Activated T-helper 2 cell treated with anti-CD3 and anti-CD28 coated beads, Interferon-gamma antibody, Interleukin-2, Interleukin-4, amounts not matched to agents 10 μg/mL and 5 μg/mL and 100 μg/mL, durations not matched to agents 14 hours and 24 hours and 36 hours (primary cell): Measurements from ENCODE around the gene DSC1. TPM values are rescaled to one million over a fixed set of nuclear protein-coding genes. Genes with fewer than 3 reads are reported as not detected.

Experiments
- DNase-seq: peaks from one replicate; pipeline ENCODE4 v3.0.0; 2021; ENCODE audit warnings: low spot score
- H3K27ac Mint-ChIP-seq: one replicate; pipeline ENCODE4 v1.8.0; 2021; ENCODE audit warnings: mixed read lengths
- H3K27me3 Mint-ChIP-seq: one replicate; pipeline ENCODE4 v1.8.0; 2021; ENCODE audit warnings: low read depth, mixed read lengths
- H3K36me3 Mint-ChIP-seq: one replicate; pipeline ENCODE4 v1.8.0; 2021; ENCODE audit warnings: low read depth, mixed read lengths
- H3K4me1 Mint-ChIP-seq: one replicate; pipeline ENCODE4 v1.8.0; 2021; ENCODE audit warnings: low read depth, mixed read lengths
- H3K4me3 Mint-ChIP-seq: one replicate; pipeline ENCODE4 v1.8.0; 2021; ENCODE audit warnings: low read depth, mild to moderate bottlenecking, moderate library complexity, mixed read lengths
- H3K9me3 Mint-ChIP-seq: one replicate; pipeline ENCODE4 v1.8.0; 2021; ENCODE audit warnings: mixed read lengths
- intact Hi-C: fragments of 100-400 bp; cut with micrococcal nuclease; formaldehyde crosslinking; loops from one replicate; pipeline ENCODE4 v1.15.1; 2023
- total RNA-seq: library from RNA; stranded (reverse); gene quantifications from 2 replicates; pipeline ENCODE4 v1.2.3, GENCODE V29; 2022

DSC1 gene
- total RNA-seq, 1 donor from 2014 or later, result not detected

DNA sequence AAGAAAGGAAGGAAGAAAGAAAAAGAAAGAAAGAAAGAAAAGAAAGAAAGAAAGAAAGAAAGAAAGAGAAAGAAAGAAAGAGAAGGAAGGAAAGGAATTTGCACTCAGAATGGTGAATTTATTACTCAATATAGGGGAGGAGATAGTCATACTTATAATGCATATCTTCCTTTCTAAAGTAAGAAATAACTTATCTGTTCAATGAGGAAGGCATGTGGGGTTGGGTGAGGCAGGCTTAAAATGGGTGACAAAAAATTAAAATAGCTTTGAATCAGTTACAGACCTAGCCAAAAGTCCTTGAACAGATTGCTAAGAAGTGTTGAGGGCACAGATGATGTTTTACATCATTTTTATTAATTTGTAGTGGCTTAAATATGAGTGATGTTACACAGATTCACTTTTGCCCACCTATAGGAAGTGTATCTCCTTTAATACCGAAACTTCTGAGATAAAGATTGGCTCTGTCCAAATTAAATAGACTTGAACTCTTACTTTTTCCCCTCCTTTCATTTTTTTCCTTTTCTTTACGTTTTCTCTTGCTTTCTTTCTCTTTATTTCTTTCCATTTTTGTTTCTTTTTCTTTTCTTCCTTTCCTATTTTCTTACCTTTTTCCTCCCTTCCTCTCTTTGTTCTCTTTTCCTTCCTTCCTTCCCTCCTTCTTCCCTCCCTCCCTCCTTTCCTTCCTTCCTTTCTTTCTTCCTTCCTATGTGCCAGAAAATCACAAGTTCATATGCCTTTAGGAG is 45.6 kb downstream of the DSC1 start:
- Mint-ChIP-seq H3K36me3 (no peaks in the 10 kb centered on the region), H3K4me1 (no peaks in the 10 kb centered on the region), H3K9me3 (peaks cover 4% of the 10 kb centered on the region), H3K4me3 (no peak overlapping the region), H3K27ac (no peak overlapping the region), H3K27me3 (no peaks in the 10 kb centered on the region)
- no peak for DNase-seq
- intact Hi-C loops, result no loop called here

DNA sequence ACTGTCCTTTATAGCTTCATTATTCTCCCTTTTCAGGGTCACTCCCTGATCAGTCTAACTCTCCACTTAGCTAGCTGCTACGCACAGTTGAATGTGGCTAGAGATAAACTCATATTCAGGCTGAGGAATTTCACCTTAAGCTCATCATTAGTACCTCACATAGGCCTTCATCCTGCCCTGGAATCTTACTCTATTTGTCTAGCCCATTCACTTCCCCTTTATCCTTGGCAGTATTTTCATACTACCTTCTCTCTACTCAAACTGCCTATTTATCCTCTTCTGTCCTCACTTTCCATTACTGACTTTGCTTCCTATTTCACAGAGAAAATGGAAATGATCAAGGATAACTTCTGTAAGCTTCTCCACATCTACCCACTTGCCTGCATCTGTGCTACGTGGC is 49.9 kb downstream of the DSC1 start:
- no peaks in the 10 kb centered on the region for H3K4me1 Mint-ChIP-seq
- H3K4me3 Mint-ChIP-seq, result no peak overlapping the region
- H3K36me3 Mint-ChIP-seq, result no peaks in the 10 kb centered on the region
- H3K9me3 Mint-ChIP-seq, result no peaks in the 10 kb centered on the region
- no peaks in the 10 kb centered on the region for H3K27me3 Mint-ChIP-seq
- intact Hi-C loops, result no loop called here
- no peak for DNase-seq
- H3K27ac Mint-ChIP-seq, result no peak overlapping the region

DNA sequence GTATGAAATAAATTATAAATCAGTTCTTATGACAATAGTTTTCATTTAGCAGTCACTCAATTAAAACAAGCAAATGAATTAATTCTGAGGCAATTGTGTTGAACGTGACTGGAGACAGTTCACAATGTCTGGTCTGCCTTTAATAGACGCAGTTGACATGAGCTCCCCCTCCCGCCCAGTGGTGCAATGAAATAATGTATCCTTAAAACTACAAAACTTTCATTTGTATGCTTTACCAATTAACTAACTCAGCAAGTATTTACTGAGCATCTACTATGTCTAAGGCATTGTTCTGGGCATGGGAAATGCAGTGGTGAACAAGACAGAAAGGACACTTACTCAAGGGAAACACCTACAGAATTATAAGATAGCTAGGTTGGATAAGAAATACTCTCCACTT is 56.9 kb downstream of the DSC1 start:
- Mint-ChIP-seq H3K27ac (no peak overlapping the region), H3K9me3 (no peaks in the 10 kb centered on the region), H3K4me1 (no peaks in the 10 kb centered on the region), H3K36me3 (no peaks in the 10 kb centered on the region), H3K27me3 (peaks cover 17% of the 10 kb centered on the region), H3K4me3 (no peak overlapping the region)
- intact Hi-C loops, result no loop called here
- no peak for DNase-seq

DNA sequence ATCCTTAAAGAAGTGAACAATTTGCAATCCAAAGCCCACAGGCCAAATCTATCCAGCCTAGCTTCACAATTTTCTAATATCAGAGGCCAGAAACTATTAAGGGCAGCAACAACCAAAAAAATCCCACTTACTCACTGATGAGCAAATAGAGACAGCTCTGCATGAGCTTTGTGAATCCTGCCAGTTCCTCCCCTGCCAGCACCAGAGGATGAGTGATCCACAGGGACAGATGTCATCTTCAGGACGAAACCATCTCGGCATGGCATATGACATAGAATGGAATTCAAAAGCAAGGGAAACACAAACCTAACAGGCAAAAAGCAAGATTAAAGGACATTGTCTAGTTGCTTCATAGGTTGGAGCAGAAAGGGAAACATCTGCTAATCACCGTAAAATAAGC is 58.2 kb downstream of the DSC1 start:
- Mint-ChIP-seq H3K4me1 (no peaks in the 10 kb centered on the region), H3K27ac (no peak overlapping the region), H3K27me3 (peaks cover 23% of the 10 kb centered on the region), H3K36me3 (no peaks in the 10 kb centered on the region), H3K9me3 (no peaks in the 10 kb centered on the region), H3K4me3 (no peak overlapping the region)
- no peak for DNase-seq
- intact Hi-C loops, result no loop called here

DNA sequence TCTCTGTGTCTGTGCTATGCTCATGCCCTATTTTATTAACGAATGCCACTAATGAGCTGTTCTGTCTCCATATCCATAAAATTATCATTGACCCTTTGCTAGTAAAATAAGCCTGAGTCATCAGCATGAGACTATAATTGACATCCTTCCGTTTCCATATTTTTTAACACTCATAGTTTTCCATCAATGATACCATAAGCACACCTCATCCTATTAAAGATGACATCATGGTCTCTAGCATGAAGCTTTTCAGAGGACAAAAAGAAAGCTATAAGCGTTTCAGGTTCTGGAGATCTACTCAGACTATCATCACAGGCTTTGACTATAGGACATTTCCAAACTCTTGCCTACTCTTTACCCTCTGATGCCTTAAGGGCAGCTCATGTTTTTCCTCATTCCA is 59.2 kb downstream of the DSC1 start:
- no peaks in the 10 kb centered on the region for H3K36me3 Mint-ChIP-seq
- intact Hi-C loops, result no loop called here
- no peaks in the 10 kb centered on the region for H3K4me1 Mint-ChIP-seq
- DNase-seq, result no peak
- H3K4me3 Mint-ChIP-seq, result no peak overlapping the region
- peaks cover 23% of the 10 kb centered on the region for H3K27me3 Mint-ChIP-seq
- H3K27ac Mint-ChIP-seq, result no peak overlapping the region
- H3K9me3 Mint-ChIP-seq, result no peaks in the 10 kb centered on the region

DNA sequence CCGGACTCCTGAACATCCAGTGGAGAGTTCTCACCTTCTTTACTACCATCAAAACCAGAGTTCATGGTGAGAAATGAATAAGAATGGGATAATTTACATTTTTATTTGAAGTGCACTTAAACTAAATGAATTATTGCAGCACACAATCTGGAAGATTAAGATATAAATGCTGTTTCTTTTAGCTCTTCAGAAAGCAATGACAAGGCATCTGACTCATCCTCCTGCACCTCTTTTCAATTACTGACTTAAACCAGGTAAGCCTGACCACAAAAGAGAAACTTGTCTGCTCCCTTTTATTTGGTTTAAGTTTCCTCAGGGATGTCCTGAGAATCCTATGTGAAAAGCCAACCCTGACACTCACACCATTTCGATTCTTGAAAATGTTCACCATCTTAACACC is 59.7 kb downstream of the DSC1 start:
- Mint-ChIP-seq H3K4me1 (no peaks in the 10 kb centered on the region), H3K36me3 (no peaks in the 10 kb centered on the region), H3K9me3 (no peaks in the 10 kb centered on the region), H3K27me3 (peaks cover 23% of the 10 kb centered on the region), H3K27ac (no peak overlapping the region), H3K4me3 (no peak overlapping the region)
- intact Hi-C loops, result no loop called here
- DNase-seq, result no peak

DNA sequence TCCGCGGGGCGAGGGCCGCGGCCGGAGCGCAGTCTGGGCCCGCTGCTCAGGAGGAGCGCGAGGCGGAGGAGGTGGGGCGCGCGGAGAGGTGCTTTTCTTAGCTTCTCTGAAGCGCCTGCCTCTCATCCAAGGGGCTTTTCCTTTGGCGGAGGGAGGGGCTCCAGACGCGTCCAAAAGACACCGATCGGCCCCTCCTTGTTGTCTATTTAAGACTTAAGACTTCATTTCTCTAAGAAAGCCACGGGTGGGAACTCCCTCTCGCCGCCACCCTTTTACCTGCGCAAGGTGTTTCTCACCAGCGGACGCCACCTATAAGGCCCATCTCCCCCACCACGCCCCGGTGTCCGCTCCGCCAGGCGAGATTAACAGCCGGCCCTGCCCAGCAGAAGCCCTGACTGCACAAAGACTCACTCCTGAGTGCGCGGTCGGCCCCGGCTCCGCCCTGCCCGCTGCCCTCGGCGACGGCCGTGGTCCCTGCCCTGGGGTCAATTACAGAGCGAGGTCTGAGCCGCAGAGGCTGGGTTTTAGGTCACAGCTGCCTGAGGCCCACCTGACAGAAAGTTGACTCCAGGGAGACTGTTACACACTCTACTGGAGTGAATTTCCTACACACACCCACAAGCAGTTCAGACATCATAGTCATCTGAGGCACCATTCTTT is 60.5 kb downstream of the DSC1 start, which contains the start of gene DSC2:
Gene DSC2, minus strand, starts transcription at position 397 of the 660 bp plus-strand sequence. CDS start 450 bp downstream, outside the sequence.
- Mint-ChIP-seq H3K36me3 (no peaks in the 10 kb centered on the region), H3K4me3 (no peak within 1 kb of the TSS), H3K27me3 (peaks cover 23% of the 10 kb centered on the region), H3K4me1 (no peaks in the 10 kb centered on the region), H3K9me3 (no peaks in the 10 kb centered on the region), H3K27ac (no peak within 1 kb of the TSS)
- intact Hi-C loops, result no loop called here
- DNase-seq, result no peak

DNA sequence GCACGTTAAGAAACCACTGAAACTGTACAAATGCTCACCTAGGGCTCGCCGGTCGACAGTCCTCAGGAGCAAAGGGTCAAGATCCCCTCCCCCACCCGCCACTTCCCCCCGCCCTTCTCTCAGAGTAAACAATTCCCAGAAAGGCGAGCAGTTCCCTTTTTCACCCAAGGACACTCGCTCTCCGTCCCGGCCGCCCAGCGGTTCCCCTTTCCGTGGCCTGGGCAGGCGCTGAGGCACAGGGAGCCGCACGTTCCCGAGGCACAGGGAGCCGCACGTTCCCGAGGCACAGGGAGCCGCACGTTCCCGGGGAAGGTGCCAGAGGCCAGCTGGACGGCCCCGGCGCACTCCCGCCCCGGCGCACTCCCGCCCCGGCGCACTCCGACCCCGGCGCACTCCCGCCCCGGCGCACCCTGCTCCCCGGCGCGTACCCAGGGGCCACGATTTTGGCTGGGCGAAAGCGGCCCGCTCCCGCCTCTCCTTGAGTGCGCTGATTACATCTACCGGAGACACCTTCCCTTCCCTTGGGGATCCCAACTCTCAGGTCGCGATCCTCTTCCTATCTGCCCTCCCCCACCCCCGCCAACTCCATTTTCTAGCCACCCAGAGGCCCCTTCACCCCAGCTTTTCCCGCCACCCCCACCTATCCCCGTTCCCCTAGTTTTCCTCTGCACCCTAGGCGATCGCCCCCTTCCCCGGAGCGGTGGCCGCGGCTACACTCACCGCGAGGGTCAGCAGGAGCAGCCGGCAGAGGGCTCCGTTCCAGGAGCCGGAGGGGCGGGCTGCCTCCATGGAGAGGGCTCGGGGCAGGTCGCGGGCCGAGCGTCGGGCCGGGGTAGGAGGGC is 61.3 kb downstream of the DSC1 start:
- H3K4me3 Mint-ChIP-seq, result no peak overlapping the region
- H3K9me3 Mint-ChIP-seq, result no peaks in the 10 kb centered on the region
- no peak for DNase-seq
- no peak overlapping the region for H3K27ac Mint-ChIP-seq
- H3K4me1 Mint-ChIP-seq, result no peaks in the 10 kb centered on the region
- intact Hi-C loops, result no loop called here
- peaks cover 23% of the 10 kb centered on the region for H3K27me3 Mint-ChIP-seq
- no peaks in the 10 kb centered on the region for H3K36me3 Mint-ChIP-seq

DNA sequence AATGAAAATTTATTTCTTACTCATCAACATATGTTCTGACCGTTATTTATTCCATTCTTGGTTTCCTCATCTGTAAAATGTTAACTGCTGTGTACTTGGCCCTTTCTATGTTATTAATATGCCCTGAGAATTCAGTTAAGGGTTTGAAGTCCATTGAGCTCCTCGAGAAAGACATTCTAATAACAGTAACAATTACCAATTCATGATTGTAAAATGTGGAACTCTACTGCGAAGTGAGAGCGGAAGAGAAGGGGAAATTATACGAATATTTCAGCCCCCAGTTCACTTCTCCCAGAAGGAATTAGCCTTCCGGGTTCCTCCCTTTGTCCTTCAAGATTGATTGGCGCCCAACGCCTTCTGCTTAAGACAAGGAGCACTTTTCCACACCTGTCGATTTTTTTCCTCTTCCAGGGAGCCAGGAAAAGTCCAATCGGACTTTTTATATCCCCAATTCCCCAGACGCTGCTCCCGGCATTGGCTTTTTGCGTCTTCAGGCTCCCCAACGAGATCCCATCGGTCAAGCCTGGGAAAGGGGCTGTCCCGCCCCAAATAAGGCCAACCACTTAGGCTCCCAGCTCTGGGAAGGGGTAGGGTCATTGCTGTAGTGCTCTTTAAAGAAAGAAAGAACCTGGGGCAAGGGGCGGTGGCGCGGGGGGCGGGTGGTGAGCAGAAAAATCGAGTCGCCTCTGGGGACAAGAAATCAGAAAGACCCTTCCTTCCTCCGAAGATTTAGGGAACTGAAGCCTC is 62.0 kb downstream of the DSC1 start:
- no peak for DNase-seq
- Mint-ChIP-seq H3K27ac (no peak overlapping the region), H3K4me1 (no peaks in the 10 kb centered on the region), H3K27me3 (peaks cover 23% of the 10 kb centered on the region), H3K36me3 (no peaks in the 10 kb centered on the region), H3K4me3 (no peak overlapping the region), H3K9me3 (no peaks in the 10 kb centered on the region)
- intact Hi-C loops, result no loop called here

DNA sequence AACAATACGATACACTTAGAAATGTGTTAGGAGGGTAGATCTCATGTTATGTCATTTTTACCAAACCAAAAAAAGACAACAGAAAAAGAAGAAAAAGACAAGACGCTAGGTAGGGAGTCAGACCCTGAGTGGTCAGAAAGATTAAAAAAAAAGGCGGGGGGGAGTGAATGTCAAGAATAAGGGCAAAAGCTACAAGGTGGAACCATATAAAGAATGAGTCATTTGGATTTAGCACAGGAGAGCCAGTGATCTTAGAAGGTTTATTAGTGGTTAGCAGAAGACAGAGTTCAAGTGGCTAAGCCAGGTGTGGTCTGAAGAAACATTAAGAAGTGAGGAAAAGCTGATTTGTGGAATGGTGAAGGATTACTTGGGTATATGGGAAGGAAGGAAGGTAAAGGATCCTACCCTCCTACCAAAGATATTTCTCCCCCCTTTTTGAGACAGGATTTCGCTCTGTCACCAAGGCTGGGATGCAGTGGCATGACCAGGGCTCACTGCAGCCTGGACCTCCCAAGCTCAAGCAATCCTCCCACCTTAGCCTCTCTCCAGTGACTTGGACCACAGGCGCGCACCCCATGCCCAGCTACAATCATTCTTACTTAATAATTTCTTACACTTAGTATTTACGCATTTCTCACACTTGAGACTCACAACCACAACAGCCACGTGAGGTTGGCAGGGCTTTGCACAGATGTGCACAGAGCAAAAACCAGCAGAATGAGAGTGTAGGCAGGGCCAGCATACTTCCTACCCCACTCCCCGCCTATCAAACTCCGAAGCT is 63.0 kb downstream of the DSC1 start:
- no peak overlapping the region for H3K27ac Mint-ChIP-seq
- no peaks in the 10 kb centered on the region for H3K4me1 Mint-ChIP-seq
- DNase-seq, result no peak

DNA sequence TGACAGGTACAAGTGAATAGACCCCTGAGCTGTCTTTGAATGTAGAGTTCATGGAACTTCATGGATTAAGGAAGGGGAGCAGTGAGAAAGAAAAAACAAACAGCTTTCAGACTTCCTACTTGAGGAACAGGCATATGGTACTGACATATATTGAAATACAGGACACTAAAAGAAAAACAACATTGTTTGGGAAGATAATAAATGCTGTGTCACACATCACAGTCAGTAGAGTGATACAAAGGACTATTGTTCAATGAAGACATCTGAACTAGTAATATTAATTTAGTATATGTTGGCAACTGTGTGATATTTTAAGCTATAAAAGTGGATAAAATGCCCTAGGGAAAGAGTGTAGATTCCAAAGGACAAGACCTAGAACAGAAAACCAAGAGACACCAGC is 63.8 kb downstream of the DSC1 start:
- Mint-ChIP-seq H3K4me3 (no peak overlapping the region), H3K27me3 (peaks cover 23% of the 10 kb centered on the region), H3K27ac (no peak overlapping the region), H3K36me3 (no peaks in the 10 kb centered on the region), H3K4me1 (no peaks in the 10 kb centered on the region), H3K9me3 (peaks cover 5% of the 10 kb centered on the region)
- intact Hi-C loops, result no loop called here
- DNase-seq, result no peak

More for the DNA sequence above, 63.0 kb downstream of the DSC1 start:
- Mint-ChIP-seq H3K9me3 (peaks cover 5% of the 10 kb centered on the region), H3K4me3 (no peak overlapping the region), H3K27me3 (peaks cover 23% of the 10 kb centered on the region), H3K36me3 (no peaks in the 10 kb centered on the region)
- intact Hi-C loops, result no loop called here

DNA sequence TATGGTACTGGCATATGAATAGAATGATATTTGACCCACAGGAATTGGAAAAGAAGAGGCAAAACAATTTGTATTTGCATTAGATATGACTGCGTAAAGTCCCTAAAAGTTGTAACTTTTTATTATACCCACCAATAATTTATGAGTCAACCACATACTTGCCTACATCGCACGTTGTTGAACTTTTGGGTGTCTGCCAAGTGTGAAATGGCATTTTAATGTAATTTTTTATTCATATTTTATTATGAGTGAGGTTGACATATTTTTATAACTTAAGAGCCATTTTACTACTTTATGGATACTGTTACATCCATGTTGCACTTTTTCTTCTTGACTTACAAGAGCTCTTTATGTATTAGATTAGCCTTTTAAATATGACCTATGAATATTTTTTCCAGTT is 65.0 kb downstream of the DSC1 start:
- no peak for DNase-seq

More for the DNA sequence above, 65.0 kb downstream of the DSC1 start:
- no peaks in the 10 kb centered on the region for H3K36me3 Mint-ChIP-seq
- peaks cover 15% of the 10 kb centered on the region for H3K27me3 Mint-ChIP-seq
- intact Hi-C loops, result no loop called here
- H3K4me3 Mint-ChIP-seq, result no peak overlapping the region
- no peaks in the 10 kb centered on the region for H3K4me1 Mint-ChIP-seq
- H3K27ac Mint-ChIP-seq, result no peak overlapping the region
- peaks cover 5% of the 10 kb centered on the region for H3K9me3 Mint-ChIP-seq
